GM18508 (cell line): ENCODE measurements around the gene EVL.
"Not testable (repeated sequence)": the region's sequence is repeated elsewhere in the genome, so short reads cannot be mapped to it uniquely, and the experiment has no call there.

Experiments used
- ATAC-seq: cut with Tn5 transposase; IDR thresholded peaks from one replicate; pipeline ENCODE4 v1.9.1; 2021; ENCODE audit warnings: moderate number of reproducible peaks; ENCODE audit not compliant: insufficient read depth, unreplicated experiment

Gene EVL

GRCh38 chr14:100156776-100157175, 91.6 kb downstream of the EVL start:
- no peak for ATAC-seq

- not testable (repeated sequence) for ATAC-seq
Observed at GRCh38 chr14:100157548-100158232, 92.5 kb downstream of the EVL start.

- no peak for ATAC-seq
Observed at GRCh38 chr14:100158566-100159093, 93.4 kb downstream of the EVL start.

GRCh38 chr14:100159094-100159864, 94.1 kb downstream of the EVL start, which contains the start of gene DEGS2:
Gene DEGS2 (minus strand): TSS chr14:100159645. CDS start chr14:100159587, 58 bp downstream.
- ATAC-seq, result no peak

GRCh38 chr14:100159865-100160533, 94.8 kb downstream of the EVL start:
- no peak for ATAC-seq

DNA sequence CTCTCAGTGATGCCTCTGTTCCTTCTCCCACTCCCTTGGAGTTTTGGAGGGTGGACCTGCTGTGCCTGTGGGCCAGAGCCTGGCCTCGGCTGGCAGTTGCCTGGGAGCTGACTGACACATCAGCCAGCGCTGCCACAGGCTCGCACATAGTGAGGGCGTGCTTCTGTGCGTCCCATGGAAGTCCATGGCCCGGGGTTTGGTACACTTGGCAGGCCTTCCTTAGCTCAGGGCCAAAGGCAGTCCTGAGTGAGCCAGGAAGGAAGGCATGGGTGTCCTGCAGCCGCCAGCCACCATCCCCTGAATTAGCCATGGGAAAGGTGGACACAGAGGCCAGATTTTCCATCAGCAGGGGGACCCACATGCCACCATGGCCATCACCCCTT, 95.3 kb downstream of the EVL start:
- no peak for ATAC-seq

DNA sequence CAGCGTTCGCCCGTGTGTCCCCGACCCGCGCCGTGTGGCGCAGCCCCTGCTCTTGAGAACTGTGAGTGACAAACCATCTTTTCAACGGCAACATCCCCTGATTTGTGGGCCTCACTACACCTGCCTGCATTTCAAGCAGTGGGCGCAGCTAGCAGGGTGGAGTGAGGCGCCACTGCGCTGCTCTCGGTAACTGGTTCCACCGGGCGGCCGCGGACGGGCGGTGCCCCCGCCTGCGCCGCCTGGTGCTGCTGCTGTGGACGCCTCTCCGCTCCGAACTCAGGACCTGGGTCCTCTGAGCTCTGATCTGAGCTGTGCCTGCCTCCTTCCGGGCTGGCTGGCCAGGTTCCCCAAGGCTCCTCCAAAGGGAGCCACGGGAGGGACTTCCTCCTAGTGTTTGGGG, 100.2 kb downstream of the EVL start:
- ATAC-seq, result no peak

DNA sequence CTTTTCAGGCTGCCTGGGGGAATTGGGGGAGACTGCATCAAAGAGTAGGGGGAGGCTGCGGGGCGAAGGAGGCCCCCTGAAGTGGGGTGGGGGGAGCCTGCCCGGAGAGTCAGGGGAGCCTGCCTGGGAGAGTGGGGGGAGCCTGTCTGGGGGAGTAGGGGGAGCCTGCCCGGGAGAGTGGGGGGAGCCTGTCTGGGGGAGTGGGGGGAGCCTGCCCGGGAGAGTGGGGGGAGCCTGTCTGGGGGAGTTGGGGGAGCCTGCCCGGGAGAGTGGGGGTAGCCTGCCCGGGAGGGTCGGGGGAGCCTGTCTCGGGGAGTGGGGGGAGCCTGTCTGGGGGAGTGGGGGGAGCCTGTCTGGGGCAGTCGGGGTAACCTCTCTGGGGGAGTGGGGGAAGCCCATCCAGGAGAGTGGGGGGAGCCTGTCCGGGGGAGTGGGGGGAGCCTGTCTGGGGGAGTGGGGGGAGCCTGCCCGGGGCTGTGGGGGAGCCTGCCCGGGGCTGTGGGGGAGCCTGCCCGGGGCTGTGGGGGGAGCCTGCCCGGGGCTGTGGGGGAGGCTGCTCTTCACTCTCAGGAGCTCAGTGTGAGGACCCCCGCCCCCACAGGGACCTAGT, 100.7 kb downstream of the EVL start:
- no peak for ATAC-seq

DNA sequence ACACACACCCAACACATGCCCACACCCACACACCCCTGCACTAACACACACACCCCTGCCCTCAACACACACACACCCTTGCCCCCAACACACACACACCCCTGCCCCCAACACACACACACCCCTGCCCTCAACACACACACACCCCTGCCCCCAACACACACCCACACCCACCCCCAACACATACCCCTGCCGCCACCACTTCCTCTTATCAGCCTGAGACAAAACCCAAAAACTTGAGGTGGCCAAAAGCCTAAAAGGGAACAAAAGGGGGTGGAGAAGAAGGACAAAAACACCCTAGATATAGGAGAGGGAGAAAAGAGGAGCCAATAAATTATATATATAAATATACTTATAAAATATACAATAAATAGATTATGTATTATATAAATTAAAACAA, 103.3 kb downstream of the EVL start:
- no peak for ATAC-seq

DNA sequence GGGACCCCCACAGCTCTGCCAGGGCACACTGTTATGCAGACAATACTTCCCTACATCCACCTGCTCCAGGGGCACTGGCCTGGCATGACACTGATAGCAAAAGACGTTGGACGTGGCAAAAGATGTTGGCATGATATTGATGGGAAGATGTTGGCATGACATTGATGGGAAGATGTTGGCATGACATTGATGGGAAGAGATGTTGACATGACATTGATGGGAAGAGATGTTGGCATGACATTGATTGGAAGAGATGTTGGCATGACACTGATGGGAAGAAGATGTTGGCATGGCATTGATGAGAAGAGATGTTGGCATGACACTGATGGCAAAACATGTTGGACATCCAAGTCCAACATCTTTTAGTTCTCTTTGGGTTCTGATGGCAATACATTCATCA, 105.7 kb downstream of the EVL start:
- no peak for ATAC-seq

GRCh38 chr14:100172811-100173210, 107.6 kb downstream of the EVL start:
- ATAC-seq, result no peak

- ATAC-seq, result no peak
Observed at GRCh38 chr14:100173353-100173752, 108.1 kb downstream of the EVL start.

DNA sequence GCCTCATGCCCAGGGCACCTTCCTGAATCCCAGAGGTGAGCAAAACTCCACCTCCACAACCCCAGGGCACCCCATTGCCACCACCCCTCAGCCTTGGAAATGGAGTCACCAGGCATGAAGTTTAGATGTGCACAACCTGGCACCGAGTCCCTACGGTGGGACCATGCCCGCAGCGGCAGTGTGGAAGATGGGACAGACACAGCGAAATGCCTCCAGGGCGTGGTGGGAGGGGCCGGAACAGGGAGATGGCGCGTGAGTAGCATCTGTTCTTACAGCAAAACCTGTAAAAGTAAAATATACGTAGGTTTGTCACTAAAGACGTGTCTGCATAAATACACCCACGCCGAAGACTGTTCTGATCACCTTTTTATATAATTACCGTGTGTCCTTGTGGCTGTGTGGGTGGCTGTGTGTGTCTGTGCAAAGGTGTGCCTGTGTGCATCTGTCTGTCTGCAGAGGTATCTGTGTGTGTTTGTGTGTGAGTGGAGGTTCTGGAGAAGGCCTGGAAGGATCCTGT, 111.6 kb downstream of the EVL start:
- ATAC-seq, result no peak

DNA sequence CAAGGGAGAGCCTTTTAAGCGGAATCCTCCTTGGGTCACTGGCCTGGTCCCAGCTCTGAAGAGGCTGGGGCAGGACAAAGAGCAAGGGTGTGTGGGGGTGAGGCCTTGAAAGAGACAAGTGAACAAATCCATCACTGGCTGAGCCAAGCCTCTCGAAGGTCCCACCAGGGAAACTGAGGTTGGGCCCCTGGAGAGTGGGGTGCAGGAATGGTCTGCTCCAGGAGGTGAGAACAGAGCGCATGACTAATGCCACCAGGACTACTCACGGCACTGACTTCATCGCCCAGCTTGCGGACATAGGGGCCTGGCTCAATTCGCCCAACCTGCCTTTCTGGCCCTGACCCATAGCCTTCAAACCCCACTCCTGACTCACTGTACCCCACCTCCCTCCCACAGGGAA, 113.5 kb downstream of the EVL start:
- ATAC-seq, result no peak

DNA sequence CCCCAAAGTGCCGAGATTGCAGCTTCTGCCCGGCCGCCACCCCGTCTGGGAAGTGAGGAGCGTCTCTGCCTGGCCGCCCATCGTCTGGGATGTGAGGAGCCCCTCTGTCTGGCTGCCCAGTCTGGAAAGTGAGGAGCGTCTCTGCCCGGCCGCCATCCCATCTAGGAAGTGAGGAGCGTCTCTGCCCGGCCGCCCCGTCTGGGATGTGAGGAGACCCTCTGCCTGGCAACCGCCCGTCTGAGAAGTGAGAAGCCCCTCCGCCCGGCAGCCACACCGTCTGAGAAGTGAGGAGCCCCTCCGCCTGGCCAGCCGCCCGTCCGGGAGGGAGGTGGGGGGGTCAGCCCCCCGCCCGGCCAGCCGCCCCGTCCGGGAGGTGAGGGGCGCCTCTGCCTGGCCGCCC, 115.4 kb downstream of the EVL start:
- not testable (repeated sequence) for ATAC-seq

- ATAC-seq, result not testable (repeated sequence)
Observed at GRCh38 chr14:100181876-100182551, 116.8 kb downstream of the EVL start.

DNA sequence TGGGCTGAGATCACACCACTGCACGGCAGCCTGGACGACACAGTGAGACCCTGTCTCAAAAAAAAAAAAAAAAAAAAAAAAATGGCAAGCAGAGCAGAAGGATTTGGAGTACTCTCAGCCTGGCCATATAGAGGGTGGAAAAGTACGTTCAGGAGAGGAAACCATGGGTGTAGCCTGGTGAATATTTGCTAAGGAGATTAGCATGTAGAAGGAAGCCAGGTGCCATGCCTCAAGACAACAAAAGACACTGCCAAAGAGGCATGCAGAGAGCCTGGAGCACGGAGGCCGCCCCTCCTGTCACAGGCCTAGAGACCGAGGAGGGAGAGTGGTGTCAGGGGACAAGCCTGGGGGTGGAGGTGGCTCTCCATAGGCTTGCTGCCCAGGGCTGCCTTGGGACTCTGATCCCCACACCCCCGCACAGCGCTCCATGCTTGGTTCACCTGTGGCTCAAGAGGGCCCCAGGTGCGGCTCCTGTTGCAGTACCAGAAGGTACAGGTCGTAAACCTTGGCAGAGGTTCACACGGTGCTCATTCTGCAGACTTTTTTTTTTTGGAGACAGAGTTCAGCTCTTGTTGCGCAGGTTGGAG, 122.1 kb downstream of the EVL start:
- ATAC-seq, result no peak

GRCh38 chr14:100188392-100189030, 123.3 kb downstream of the EVL start:
- ATAC-seq, result no peak

DNA sequence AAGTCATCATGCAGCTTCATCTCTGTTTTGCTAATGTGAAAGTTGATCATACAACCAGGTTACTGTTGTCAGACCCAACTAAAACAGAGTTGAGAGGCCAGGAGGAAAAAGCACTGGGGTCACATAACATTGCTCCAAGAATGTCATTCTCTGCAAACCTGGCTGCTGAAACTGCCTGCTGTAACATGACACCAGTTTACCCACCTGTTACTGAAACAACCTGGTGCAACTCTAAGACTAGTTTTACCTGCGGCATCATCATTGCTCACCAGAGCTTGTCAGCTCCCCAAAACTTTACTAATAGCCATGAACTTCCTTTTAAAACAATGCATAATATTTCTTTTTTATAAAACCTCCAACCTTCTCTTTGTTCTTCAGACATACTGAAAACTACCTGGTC, 124.9 kb downstream of the EVL start:
- ATAC-seq, result no peak
